ENCODE data around the gene GLMN. TPM values are rescaled to one million over a fixed set of nuclear protein-coding genes. Genes with fewer than 3 reads are reported as not detected.

The GLMN gene
- total RNA-seq, 6 experiments from 2014 or later: 1.6 to 3.6 (median 2.5) TPM

DNA sequence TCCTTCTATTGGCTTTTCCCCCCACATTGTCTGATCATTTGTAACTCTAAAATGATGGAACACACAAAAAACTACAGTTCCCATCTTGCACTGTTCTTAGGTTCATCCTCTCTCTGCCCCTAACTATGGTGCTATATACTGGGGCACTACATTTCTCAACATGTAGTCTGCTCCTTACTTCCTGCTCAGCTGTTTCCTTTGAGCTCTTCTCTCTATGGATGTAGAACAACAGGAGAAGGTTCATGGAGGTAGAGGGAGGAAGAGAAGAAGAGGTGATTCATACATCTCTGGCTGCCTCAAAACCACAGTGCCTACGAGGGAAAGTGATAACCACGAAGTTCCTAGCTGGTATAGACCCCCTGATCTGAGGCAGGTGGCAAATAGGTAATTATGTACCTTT is 88.1 kb downstream of the GLMN start:
- intact Hi-C loops (cut with DNase I): no loop called here
- H3K4me1 ChIP-seq: no peaks in the 10 kb centered on the region
- ATAC-seq (no peak), DNase-seq (no peak)
- no peaks in the 10 kb centered on the region for H3K27me3 ChIP-seq
- WGBS (ENCODE audit: insufficient coverage, low coverage, low lambda C conversion rate, missing lambda C conversion rate): 50% methylated on average over 2 of the region's 2 CpGs
- no peaks in the 10 kb centered on the region for H3K9me3 ChIP-seq
- H3K27ac ChIP-seq: no peak overlapping the region
- H3K4me3 ChIP-seq: no peak overlapping the region
- no peaks in the 10 kb centered on the region for H3K36me3 ChIP-seq
- no peak for TF ChIP-seq POLR2A (IDR thresholded peaks at IDR 0.05)
- TF ChIP-seq, protein P1, sequence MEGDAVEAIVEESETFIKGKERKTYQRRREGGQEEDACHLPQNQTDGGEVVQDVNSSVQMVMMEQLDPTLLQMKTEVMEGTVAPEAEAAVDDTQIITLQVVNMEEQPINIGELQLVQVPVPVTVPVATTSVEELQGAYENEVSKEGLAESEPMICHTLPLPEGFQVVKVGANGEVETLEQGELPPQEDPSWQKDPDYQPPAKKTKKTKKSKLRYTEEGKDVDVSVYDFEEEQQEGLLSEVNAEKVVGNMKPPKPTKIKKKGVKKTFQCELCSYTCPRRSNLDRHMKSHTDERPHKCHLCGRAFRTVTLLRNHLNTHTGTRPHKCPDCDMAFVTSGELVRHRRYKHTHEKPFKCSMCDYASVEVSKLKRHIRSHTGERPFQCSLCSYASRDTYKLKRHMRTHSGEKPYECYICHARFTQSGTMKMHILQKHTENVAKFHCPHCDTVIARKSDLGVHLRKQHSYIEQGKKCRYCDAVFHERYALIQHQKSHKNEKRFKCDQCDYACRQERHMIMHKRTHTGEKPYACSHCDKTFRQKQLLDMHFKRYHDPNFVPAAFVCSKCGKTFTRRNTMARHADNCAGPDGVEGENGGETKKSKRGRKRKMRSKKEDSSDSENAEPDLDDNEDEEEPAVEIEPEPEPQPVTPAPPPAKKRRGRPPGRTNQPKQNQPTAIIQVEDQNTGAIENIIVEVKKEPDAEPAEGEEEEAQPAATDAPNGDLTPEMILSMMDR (IDR thresholded peaks at IDR 0.05): no peak

DNA sequence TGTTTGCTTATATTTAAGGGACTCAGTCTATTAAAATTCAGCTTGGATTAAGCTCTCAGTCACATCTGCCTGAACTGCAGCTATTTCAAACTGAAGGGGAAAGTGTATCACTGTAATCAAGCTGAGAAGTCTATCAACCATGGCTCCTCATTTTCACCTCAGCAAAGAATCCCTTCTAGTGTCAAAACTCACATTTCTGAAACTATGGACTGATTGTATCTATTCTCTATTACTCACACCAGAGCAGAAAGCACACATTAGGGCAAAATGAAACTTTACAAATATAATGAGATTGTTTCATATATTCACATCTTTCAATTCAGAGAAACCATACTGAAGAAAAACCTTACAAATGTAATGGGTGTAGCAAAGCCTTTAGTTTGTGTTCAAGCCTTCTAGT is 95.7 kb downstream of the GLMN start:
- Histone ChIP-seq H3K36me3 (no peaks in the 10 kb centered on the region), H3K9me3 (no peaks in the 10 kb centered on the region), H3K27ac (no peak overlapping the region), H3K27me3 (no peaks in the 10 kb centered on the region), H3K4me3 (no peak overlapping the region), H3K4me1 (no peaks in the 10 kb centered on the region)
- ATAC-seq: no peak
- TF ChIP-seq POLR2A (IDR thresholded peaks at IDR 0.05): no peak
- TF ChIP-seq, protein P1 (IDR thresholded peaks at IDR 0.05): no peak
- DNase-seq: no peak
- intact Hi-C loops (cut with DNase I): no loop called here

DNA sequence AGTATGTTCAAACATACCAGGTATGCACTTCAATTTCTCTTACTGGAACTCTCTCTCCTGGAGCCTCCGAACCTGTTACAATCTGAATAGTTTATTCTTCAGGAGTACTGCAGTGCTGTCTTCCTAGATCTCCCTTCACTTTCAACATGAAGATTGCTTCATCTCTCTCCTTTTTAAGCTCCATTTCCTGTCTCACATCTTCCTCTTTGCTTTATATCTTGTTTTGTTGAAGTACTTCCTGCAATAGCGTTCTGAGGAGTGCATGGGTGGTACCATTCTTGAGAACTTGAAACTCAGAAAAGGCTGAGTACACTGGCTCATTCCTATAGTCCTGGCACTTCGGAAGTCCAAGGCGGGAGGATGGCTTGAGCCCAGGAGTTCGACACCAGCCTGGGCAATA is 96.8 kb downstream of the GLMN start:
- no peaks in the 10 kb centered on the region for H3K9me3 ChIP-seq
- no peaks in the 10 kb centered on the region for H3K4me1 ChIP-seq
- DNase-seq (no peak), ATAC-seq (no peak)
- intact Hi-C loops (cut with DNase I): no loop called here
- no peak overlapping the region for H3K4me3 ChIP-seq
- H3K36me3 ChIP-seq: no peaks in the 10 kb centered on the region
- TF ChIP-seq, protein P1 (IDR thresholded peaks at IDR 0.05): no peak
- no peak for TF ChIP-seq POLR2A (IDR thresholded peaks at IDR 0.05)
- WGBS (ENCODE audit: insufficient coverage, low coverage, low lambda C conversion rate, missing lambda C conversion rate): 68% methylated on average over 5 of the region's 5 CpGs
- H3K27me3 ChIP-seq: no peaks in the 10 kb centered on the region
- H3K27ac ChIP-seq: no peak overlapping the region

Other genes with a start within 250 kb of the GLMN start
- not detected for gene SETSIP, start 223.6 kb downstream of the GLMN start, total RNA-seq
- 1 to 10 TPM; 1.8 to 3.0 (median 2.1) TPM for gene BTBD8, start 218.6 kb downstream of the GLMN start, total RNA-seq
- gene C1orf146, start 81.1 kb downstream of the GLMN start, total RNA-seq: not detected
- 10 to 100 TPM in 4 of 6 experiments, 1 to 10 TPM in 2; 7.1 to 12.7 (median 11.1) TPM for gene RPAP2, start 72 bp upstream of the GLMN start, total RNA-seq
- gene GFI1, start 187.9 kb upstream of the GLMN start, total RNA-seq: under 1 TPM; 0.12 to 0.80 (median 0.42) TPM

All from right lobe of liver (tissue), 6 donors.